HG03066 (cell line): Measurements from ENCODE around the gene MGAT5.

Experiments
- ATAC-seq: cut with Tn5 transposase; IDR thresholded peaks from one replicate; pipeline ENCODE4 v1.9.1; 2021; ENCODE audit warnings: low read depth; ENCODE audit not compliant: unreplicated experiment

The MGAT5 gene, protein sequence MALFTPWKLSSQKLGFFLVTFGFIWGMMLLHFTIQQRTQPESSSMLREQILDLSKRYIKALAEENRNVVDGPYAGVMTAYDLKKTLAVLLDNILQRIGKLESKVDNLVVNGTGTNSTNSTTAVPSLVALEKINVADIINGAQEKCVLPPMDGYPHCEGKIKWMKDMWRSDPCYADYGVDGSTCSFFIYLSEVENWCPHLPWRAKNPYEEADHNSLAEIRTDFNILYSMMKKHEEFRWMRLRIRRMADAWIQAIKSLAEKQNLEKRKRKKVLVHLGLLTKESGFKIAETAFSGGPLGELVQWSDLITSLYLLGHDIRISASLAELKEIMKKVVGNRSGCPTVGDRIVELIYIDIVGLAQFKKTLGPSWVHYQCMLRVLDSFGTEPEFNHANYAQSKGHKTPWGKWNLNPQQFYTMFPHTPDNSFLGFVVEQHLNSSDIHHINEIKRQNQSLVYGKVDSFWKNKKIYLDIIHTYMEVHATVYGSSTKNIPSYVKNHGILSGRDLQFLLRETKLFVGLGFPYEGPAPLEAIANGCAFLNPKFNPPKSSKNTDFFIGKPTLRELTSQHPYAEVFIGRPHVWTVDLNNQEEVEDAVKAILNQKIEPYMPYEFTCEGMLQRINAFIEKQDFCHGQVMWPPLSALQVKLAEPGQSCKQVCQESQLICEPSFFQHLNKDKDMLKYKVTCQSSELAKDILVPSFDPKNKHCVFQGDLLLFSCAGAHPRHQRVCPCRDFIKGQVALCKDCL

DNA sequence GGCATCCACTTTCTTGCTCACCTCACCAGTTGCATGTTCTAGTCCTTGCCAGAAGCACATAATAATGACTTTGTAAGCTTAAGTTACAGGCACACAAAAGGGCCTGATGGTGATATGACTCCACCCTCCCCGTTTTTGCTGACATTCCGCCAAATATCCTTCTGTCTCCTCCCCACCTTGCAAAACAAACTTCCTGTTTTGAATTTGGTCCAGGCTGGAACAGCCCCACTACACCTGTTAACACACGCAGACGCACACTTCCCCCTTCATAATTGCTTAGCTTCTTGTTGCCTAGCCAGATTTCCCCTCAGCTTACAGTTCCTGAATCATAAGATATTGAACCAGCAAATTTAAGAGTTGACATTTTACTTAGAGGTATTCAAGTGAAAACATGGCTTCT, at the start of gene MGAT5:
TSS of gene MGAT5 (plus strand) at position 269 of the 400 bp plus-strand sequence. CDS start 332 bp downstream, outside the sequence.
- peak; percentile 13 for ATAC-seq

DNA sequence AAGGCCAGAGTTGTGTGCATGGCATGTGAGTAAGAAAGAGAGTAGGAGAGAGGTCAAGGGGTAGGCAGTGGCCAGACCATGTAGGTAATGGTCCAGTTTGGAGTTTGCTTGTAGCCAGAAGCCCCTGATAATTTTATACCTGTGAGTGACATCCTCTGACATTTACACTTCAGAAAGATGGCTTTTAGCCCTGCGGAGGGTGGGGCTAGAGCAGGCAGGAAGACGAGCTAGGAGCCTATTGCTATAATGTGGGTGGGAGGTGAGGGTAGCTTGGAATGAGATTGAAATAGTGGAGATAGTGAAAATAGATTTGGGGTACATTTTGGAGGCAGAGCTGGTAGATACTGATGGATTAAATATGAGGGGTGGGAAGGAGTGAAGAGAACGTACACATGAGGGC, 48.8 kb upstream of the MGAT5 start:
- no peak for ATAC-seq

DNA sequence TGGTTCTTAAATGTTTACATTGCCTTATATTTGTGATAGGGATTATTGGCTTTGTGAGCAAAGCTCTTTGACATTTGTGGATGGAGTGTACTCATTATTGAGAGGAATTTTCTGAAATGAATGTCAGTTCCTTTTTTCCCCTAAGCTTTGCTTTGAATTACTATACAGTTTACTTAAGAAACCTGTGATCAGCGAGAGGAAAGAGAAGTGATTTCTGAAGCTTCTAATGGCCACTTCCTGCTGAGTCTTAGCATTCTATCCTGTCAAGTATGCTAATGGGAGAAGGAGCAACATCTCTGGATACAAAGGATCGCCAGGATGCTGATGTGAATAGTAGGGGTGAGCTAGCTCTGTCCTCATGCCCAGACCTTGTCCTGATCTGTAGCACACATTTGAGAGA, 47.8 kb upstream of the MGAT5 start:
- ATAC-seq, result no peak

DNA sequence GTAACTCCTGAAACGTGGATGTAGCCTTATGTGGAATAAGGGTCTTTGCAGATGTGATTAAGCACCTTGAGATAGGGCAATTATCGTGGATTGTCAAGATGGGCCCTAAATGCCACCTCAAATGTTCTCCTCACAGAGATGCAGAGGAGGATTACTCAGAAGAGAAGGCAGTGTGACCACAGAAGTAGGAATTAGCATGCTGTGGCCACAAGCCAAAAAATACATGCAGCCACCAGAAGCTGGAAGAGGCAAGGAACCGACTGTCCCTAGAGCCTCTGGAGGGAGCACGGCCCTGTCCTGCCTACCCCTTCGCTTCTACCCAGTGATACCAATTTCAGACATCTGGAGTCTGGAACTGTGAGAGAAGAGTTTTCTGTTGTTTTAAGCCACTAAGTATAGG, 47.3 kb upstream of the MGAT5 start:
- no peak for ATAC-seq

DNA sequence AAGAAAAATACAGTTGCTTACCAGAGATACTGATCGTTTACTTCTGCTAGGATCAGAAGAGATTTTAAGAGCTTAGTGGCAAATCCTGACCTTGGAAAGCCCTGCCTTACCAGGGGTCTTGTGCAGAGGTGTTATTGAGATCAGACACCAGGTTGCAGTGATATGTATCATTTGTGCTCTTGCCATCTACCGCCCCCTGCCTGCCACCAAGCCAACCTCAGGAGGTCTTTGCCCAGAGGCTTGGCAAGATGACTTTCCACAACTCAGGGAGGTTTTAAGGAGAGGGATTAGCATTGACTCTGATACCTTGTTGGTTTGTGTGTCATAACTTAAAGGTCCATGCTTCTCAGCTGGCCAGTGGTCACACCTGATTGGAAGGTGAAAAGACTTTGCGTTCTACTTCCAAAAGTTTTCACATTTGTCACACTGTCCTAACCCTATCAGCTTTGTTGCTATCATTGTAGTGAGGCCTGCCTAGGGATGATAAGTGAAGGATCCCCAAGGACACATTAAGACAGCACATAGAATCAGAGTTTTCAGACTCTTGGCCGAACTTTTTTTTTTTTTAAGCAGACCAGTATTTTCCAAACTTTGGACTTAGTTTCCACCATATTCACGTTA, 46.2 kb upstream of the MGAT5 start:
- ATAC-seq, result peak; percentile 70

DNA sequence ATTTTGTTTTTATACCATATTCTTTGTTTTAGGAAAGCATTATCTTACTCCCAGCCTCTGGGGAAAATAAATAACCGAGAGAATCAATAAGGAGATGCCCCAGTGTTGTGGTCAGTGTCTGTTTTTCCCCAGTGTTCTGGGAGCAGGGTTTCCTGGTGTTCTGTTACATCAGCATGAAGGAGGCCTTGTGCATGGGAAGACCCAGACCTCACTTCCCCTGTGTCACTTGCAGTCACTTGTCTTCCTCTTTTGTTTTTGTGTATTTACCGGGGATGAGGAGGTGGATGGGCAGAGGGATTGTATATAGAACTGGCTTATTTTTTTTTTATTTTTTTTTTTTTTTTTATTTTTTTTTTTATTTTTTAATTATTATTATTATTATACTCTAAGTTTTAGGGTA, 45.0 kb upstream of the MGAT5 start:
- no peak for ATAC-seq

DNA sequence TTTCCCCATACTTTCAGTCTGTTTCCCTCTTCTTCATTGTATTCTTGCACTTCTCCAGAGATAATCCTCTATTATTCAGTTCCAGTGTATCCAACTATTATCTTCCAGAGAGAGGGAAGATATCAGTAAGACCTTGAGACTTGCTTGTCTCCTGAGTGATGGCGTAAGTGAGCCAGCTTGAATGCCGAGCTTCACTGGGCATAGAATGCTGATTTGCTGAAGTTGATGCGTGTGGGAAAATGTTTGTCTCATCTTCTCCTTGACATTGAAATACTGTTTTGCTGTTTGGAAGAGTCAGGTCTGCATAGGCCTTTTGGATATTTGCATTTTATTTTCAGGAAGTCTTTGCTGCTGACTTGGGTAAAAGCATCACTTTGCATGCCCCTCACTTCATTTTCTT, 41.1 kb upstream of the MGAT5 start:
- ATAC-seq, result no peak

DNA sequence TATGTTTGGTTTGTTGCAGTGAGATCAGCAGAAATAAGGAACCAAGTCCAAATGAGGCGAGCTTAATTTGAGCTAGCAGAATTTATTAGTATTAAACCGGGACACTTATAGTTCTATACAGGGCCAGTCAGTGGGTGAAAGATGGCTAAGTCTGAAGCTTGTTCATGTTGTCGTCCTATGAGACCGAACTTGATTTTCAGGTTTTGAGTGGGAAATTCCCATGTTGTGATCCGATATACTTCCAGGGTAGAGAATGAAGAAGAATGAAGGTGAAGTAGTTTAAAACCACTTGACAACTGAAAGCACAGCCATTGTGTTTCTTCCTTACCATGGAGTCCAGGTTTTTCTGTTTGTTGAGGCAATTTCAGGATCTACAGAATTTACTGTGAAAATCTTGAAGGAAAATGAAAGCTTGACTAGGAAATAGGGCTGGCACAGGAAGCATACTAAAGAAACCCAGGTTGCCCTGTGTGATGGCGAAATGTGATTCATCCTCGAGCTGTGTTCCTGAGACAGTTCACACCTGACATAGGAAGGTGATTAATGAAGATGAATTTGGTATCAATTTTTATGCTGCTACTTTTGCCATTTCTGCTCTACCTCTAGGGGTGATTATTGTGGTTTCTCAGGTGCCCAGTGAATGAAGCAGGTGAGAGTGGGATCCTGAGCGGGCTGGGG, 37.6 kb upstream of the MGAT5 start:
- ATAC-seq, result no peak

DNA sequence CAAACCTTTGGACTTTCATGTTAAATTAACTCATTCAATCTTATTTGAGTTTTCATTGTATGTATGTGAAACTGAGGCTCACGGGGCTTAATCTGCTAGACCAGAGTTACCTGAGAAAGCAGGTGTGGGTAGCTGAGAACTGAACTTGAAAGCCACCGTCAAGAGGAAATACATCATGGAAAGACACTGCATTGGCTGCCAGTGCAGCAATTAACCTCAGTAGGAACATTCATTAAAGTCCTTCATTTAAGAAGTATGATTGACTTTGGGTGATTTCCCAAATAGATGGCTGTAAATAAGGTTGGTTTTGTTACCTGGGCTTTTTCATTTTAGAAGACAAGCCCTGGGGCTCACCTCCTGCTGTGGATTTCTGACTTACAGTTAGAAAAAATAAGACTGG, 36.5 kb upstream of the MGAT5 start:
- ATAC-seq, result no peak

DNA sequence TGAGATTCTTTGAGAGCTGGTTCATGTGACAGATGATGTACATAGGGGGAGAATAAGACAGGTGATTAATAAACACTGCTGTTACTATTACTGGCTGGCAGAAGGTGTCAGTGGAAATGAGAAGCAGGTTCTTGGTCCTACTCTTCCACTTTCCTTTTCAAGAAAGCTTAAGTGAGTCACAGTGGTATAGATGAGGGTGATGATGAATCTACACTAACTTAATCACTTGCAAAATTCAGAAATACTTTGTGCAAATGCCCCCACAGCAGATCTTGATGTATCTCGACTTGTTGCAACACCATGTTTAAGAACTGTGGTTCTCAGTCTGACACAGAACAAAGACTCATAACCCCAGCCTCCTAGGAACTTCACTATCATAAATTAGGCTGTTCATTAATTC, 35.9 kb upstream of the MGAT5 start:
- ATAC-seq, result peak; percentile 71

DNA sequence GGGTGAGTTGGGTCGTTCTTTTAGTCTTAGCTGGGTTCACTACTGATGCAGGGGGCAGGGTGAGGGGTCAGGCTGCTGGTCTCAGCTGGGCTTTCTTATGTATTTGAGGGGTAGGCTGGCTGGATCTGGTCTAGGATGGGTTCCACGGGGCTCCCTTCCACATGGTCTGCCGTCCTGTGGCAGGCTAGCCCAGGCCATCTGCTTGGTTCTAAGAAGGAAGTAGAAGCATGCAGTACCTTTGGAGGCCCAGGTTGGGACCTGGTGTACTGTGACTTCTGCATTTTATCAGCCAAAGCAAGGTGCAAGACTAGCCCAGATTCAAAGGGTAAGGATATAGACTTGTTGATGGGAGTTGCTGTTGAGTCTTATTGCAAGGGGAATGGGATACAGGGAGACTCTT, 35.5 kb upstream of the MGAT5 start:
- no peak for ATAC-seq

DNA sequence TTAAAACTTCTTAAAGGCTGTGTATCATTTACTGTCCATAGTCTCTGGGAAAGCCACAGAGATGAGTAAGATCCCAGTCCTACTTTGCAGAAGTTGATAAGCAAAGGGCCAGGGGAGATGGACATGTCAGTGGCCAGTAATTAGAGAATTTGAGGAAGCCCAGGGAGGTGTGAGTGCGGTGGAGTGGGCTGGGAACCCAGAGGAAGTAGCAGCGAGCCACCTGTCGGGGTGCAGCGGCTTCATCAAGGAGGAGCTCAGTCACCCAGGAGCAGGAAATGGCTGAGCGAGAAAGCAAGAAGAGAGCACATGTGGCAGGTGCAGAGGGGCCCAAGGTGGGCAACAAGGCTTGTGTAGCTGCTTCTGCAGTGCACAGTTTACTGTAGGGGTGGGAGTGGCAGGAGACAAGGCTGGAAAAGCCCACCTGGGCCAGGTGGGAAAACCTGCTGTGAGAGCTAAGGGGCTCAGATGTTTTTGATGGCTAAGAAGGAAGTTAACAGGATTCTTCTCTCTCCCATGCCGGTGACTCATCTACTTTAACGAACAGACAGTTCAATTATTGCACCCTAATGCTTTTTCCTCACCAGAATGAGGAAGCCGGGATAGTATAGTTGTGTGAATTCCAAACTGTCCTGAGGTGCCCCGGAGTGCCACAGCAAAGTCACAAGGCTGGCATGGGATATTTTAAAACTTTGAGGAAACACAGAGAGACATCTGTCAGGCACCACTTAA, 34.8 kb upstream of the MGAT5 start:
- peak; percentile 59 for ATAC-seq

DNA sequence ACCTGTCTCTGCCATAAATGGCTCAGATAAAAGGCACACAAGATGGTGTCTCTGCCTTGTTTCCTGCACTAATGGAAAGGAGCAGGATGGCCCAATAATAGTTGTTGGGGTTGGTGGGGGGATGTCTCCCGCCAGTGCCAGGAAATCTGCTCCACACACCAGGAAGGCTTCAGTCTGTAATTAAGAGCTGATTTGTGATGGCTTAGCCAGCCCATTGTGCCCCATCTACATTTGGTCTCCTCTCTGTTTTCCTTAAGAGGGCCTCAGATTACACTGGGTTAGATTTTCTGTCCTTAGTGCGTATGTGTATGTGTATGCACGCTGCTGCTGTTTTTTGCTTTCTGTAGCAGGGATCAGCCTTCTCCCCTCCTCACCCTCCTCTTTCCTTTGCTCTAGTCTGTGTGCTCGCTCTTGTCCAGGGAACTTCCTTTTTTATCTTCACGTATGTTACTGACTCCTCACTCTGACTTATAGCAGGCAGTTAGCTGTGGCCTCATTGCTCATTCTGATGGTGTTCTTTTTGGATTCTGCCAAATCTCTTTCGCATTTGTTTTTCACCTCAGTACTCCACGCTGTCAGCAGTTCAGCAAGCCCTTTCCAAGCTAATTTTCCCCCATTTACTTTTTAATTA, 33.4 kb upstream of the MGAT5 start:
- ATAC-seq, result no peak

DNA sequence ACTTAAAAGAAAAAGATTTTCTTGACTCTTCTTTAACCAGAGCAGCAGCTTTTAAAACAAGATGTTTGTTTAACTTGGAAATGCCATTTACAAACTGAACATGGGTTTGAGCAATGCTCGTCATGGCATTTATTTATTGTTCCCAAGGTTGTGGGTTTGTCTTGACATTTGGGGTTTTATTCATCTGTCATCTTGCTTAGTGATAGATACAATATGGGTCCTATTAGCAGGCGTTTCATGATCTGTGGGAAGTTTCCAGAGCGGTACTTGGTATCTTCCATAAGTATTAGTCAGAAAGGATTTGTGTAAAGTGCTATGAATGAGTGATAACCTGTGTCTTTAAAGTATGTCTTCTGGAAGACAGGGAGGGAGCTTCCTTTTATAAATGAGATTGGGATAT, 29.9 kb upstream of the MGAT5 start:
- no peak for ATAC-seq

DNA sequence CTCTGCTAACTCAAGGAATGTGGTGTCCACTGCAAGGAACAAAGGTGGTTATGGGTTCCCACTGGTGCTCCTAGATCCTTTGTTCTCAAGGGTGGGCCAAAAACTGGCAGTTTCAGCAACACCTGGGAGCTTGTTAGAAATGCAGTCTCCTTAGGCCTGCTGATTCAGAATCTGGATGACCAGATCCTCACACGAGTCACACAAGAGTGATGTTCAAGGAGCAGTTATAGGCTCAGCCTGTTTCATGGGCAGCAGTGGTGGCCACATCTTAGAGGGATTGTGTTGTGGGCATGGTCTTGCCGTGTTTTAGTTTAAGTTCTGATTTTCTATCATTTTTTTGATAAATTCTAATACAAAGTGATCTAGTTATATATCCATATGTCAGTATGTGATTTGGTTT, 28.7 kb upstream of the MGAT5 start:
- no peak for ATAC-seq

DNA sequence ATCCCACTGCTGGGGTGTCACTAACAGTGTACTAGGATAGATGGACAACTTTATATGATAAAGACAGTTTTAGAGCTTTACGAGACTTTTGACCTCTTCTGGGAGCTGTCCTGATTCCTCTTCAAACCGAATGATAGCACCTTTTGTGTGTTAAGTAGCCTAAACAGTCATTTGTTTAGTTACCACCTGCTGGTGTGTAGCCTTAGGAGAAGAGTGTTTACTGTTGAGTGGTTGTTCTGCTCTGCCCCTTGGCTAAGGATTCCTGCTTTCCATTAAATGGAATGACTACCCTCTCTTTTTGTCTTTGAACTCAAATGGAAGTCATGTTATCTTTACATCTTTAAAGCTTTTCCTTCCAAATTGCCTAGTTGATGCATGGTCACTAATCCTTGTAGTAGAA, 28.0 kb upstream of the MGAT5 start:
- ATAC-seq, result no peak

DNA sequence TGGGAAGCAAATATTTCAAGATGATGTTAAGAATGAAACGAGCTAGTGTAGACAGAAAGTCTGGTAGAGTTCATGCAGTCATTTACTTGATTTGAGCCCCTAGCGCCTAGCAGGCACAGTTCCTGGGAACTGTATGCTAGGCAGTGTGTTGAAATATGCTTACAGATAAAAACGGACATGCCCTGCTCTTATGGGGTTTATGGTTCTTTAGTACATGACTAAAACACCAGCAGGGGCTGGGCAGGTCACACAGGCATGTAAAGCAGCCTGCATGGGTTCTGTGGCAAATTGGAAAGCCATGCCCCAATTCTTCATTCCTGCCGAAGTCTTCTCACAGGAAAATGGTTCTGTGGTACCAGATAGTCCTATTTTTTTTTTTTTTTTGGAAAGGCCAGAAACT, 27.3 kb upstream of the MGAT5 start:
- ATAC-seq, result no peak

DNA sequence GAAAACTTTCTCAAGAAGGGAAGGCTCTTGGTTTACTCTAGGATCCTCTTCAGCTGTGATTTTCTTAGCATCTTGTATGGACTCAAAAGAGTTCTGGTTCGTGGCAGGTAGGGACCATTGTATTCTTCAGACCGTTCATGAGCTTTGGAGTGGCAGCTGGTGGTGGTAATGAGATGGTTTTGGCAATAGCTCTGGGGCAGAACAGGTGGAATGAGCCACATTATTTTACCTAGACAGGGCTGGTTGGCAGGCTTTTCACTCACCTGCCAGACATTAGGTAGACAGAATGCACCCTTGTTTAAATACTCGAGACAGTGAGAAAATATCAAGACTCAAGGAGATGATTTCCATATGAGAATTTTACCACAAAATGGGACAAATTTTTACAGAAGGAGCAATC, 26.2 kb upstream of the MGAT5 start:
- ATAC-seq, result no peak

DNA sequence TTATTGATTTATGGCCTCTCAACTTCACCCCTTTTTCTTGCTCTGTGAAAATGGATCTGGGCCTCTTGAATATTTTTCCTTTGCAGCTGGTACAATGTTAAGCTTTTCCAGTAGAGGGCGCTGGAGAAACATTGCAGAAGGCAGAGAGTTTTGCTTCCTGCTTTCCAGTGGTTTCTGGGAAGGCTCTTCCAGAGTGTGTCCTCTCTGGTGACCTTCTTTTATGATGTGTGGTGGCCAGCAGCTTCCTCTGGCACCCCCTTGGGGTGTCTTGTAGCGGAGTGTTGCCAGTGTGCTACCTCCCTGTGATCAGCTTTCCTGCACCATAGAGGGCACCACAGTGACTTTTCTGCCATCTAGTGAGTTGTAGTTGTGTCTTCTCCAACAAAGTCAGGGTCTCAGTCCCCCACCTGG, 25.4 kb upstream of the MGAT5 start:
- no peak for ATAC-seq

DNA sequence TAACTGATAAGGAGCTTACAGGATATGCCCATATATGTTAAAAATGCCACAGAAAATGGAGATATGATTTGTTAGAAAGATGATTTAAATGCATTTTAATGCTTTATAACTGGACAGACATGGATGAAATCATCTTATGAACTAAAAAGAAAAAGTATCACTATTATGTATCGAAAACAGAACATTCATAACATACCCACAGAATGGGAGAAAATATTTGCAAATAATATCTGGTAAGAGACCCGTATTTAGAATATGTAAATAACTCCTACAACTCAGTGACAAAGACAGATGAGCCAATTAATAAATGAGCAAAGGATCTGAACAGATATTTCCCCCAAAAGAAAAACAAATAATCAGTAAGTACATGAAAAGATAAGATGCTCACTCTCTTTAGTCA, 24.3 kb upstream of the MGAT5 start:
- ATAC-seq, result no peak
